ENCODE data around the gene CPZ. TPM values are rescaled to one million over a fixed set of nuclear protein-coding genes. Genes with fewer than 3 reads are reported as not detected.

Gene CPZ
- total RNA-seq, 1 donor from 2014 or later: 0.27 TPM

- Mint-ChIP-seq H3K27ac (ENCODE audit: unreplicated experiment) (no peak overlapping the region), H3K4me1 (ENCODE audit: low read depth, unreplicated experiment) (no peaks in the 10 kb centered on the region), H3K4me3 (ENCODE audit: unreplicated experiment) (no peak overlapping the region), H3K9me3 (ENCODE audit: unreplicated experiment) (peaks cover 4% of the 10 kb centered on the region), H3K27me3 (ENCODE audit: unreplicated experiment) (peaks cover 7% of the 10 kb centered on the region), H3K36me3 (ENCODE audit: unreplicated experiment) (no peaks in the 10 kb centered on the region)
- DNase-seq: no peak
- TF ChIP-seq, protein P1, sequence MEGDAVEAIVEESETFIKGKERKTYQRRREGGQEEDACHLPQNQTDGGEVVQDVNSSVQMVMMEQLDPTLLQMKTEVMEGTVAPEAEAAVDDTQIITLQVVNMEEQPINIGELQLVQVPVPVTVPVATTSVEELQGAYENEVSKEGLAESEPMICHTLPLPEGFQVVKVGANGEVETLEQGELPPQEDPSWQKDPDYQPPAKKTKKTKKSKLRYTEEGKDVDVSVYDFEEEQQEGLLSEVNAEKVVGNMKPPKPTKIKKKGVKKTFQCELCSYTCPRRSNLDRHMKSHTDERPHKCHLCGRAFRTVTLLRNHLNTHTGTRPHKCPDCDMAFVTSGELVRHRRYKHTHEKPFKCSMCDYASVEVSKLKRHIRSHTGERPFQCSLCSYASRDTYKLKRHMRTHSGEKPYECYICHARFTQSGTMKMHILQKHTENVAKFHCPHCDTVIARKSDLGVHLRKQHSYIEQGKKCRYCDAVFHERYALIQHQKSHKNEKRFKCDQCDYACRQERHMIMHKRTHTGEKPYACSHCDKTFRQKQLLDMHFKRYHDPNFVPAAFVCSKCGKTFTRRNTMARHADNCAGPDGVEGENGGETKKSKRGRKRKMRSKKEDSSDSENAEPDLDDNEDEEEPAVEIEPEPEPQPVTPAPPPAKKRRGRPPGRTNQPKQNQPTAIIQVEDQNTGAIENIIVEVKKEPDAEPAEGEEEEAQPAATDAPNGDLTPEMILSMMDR (IDR thresholded peaks at IDR 0.05; ENCODE audit: partially characterized antibody, unreplicated experiment): no peak
Measured at GRCh38 chr4:8601556-8601955, 9.0 kb downstream of the CPZ start.

DNA sequence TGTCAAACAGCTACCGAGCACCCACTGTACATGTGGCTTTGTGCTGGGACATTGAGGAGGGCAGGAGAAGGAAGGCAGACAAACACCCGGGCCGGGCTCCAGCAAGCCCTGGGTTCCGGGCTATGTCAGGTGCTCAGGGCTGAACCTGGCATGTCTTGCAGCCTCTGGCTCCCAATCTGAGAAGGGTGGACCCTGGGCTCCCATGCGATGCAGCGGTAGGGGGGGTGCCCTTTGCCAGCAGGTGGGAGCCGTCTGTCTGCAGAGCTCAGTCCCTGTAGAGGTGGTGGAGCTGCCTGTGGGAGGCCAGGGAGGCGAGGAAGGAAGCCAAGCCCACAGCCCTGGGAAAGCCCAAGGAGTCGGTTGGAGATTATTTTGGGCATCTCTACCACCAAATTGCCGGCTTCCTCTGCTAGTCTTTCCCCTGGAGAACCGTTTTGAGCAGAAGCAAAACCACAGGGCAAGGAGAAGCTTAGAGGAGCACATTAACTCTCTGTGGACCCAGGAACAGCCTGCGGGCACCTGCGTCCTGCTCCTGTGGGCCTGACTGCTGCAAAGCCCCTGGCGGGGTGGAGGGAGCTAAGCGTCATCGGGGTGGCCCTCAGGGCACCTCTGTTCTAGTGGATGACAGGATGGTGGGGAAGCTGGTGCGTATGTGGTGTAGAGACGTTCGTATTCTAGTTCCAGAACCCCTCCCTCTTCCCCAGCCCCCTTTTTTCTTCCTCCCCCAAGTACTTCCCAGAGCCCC is 10.3 kb downstream of the CPZ start:
- Mint-ChIP-seq H3K4me1 (ENCODE audit: low read depth, unreplicated experiment) (no peaks in the 10 kb centered on the region), H3K36me3 (ENCODE audit: unreplicated experiment) (no peaks in the 10 kb centered on the region), H3K27me3 (ENCODE audit: unreplicated experiment) (peaks cover 7% of the 10 kb centered on the region), H3K27ac (ENCODE audit: unreplicated experiment) (no peak overlapping the region), H3K9me3 (ENCODE audit: unreplicated experiment) (peaks cover 4% of the 10 kb centered on the region), H3K4me3 (ENCODE audit: unreplicated experiment) (no peak overlapping the region)
- TF ChIP-seq, protein P1 (IDR thresholded peaks at IDR 0.05; ENCODE audit: partially characterized antibody, unreplicated experiment): no peak
- no peak for DNase-seq

DNA sequence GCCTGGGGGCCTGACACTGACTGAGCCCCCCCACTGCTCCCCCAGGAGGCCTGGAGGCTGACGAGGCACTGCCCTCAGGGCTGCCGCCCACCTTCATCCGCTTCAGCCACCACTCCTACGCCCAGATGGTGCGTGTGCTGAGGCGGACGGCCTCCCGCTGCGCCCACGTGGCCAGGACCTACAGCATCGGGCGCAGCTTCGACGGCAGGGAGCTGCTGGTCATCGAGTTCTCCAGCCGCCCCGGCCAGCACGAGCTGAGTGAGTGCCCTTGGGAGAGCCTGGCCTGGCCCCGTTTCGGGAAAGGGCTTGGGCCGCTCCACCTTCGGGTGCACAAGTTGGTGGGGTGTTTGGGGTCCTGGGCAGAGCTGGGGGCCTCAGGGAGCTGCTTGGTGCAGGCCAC is 11.4 kb downstream of the CPZ start:
- Mint-ChIP-seq H3K9me3 (ENCODE audit: unreplicated experiment) (peaks cover 4% of the 10 kb centered on the region), H3K4me3 (ENCODE audit: unreplicated experiment) (no peak overlapping the region), H3K4me1 (ENCODE audit: low read depth, unreplicated experiment) (no peaks in the 10 kb centered on the region), H3K36me3 (ENCODE audit: unreplicated experiment) (peaks cover under 1% of the 10 kb centered on the region), H3K27ac (ENCODE audit: unreplicated experiment) (no peak overlapping the region), H3K27me3 (ENCODE audit: unreplicated experiment) (peaks cover 7% of the 10 kb centered on the region)
- no peak for DNase-seq
- TF ChIP-seq, protein P1 (IDR thresholded peaks at IDR 0.05; ENCODE audit: partially characterized antibody, unreplicated experiment): no peak

DNA sequence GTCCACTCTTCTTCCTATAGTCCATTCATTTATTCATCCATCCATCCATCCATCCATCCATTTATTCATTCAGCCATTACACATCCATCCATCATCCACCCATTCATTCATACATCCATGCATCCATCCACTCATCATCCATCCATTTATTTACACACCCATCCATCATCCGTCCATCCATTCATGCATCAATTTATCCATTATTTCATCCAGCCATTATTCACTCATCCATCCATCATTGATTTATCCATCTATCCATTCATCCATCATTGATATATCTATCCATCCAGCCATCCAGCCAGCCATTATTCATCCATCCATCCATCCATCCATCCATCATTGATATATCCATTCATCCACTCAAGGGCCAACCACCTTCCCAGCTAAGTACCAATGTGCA is 12.7 kb downstream of the CPZ start:
- DNase-seq: no peak
- Mint-ChIP-seq H3K9me3 (ENCODE audit: unreplicated experiment) (peaks cover 4% of the 10 kb centered on the region), H3K36me3 (ENCODE audit: unreplicated experiment) (peaks cover 5% of the 10 kb centered on the region), H3K27ac (ENCODE audit: unreplicated experiment) (no peak overlapping the region), H3K27me3 (ENCODE audit: unreplicated experiment) (peaks cover 8% of the 10 kb centered on the region), H3K4me1 (ENCODE audit: low read depth, unreplicated experiment) (no peaks in the 10 kb centered on the region), H3K4me3 (ENCODE audit: unreplicated experiment) (no peak overlapping the region)
- TF ChIP-seq, protein P1 (IDR thresholded peaks at IDR 0.05; ENCODE audit: partially characterized antibody, unreplicated experiment): no peak

DNA sequence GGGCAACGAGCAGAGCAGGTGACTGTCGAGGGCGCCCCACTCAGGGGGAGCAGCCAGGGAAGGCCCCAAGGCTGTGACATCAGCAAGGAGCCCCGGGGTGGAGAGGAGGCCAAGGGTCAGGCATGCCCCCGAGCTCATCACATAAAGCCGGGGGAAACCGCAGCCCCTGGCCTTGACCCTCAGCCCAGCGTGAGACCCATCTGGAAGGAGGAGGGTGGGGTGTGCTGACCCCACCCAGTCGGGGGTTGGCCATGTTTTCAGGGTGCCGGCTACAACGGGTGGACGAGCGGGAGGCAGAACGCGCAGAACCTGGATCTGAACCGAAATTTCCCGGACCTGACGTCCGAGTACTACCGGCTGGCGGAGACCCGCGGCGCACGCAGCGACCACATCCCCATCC is 13.9 kb downstream of the CPZ start:
- Mint-ChIP-seq H3K36me3 (ENCODE audit: unreplicated experiment) (peaks cover 5% of the 10 kb centered on the region), H3K9me3 (ENCODE audit: unreplicated experiment) (peaks cover 2% of the 10 kb centered on the region), H3K27ac (ENCODE audit: unreplicated experiment) (no peak overlapping the region), H3K4me3 (ENCODE audit: unreplicated experiment) (no peak overlapping the region), H3K27me3 (ENCODE audit: unreplicated experiment) (peaks cover 8% of the 10 kb centered on the region), H3K4me1 (ENCODE audit: low read depth, unreplicated experiment) (no peaks in the 10 kb centered on the region)
- TF ChIP-seq, protein P1 (IDR thresholded peaks at IDR 0.05; ENCODE audit: partially characterized antibody, unreplicated experiment): no peak
- DNase-seq: no peak
